B cell (primary cell): ENCODE results near the gene PLEKHO2.
"Not testable (repeated sequence)": the region's sequence is repeated elsewhere in the genome, so short reads cannot be mapped to it uniquely, and the experiment has no call there.

Experiments
- CTCF ChIP-seq: fragments of 200-600 bp; IDR thresholded peaks from one replicate; pipeline ENCODE4 v1.8.0; 2022; ENCODE audit warnings: antibody characterized with exemption, mild to moderate bottlenecking
- EZH2 ChIP-seq: IDR thresholded peaks from 2 replicates; pipeline ENCODE4 v1.6.1; 2012; ENCODE audit warnings: borderline replicate concordance, low read depth, mild to moderate bottlenecking, moderate library complexity, low read length; ENCODE audit not compliant: insufficient read depth, poor library complexity, severe bottlenecking

- not testable (repeated sequence) for TF ChIP-seq CTCF, EZH2
Measured at GRCh38 chr15:64795921-64796320, 45.8 kb upstream of the PLEKHO2 start.
